AG04449 (cell line): ENCODE data around the gene MARCHF6.
"Not testable (repeated sequence)": the region's sequence is repeated elsewhere in the genome, so short reads cannot be mapped to it uniquely, and the experiment has no call there.

Experiments
- CTCF ChIA-PET: fragments of 350-600 bp; formaldehyde crosslinking; extraction: SDS; loops from one replicate; lab custom pipeline; 2021; ENCODE audit warnings: antibody characterized with exemption; lab: Yijun Ruan, JAX
- POLR2A ChIA-PET: fragments of 400-600, 350-600 bp; formaldehyde crosslinking; extraction: SDS; loops from one replicate; lab custom pipeline; 2020; ENCODE audit warnings: antibody characterized with exemption, inconsistent platforms; lab: Yijun Ruan, JAX
- DNase-seq: peaks from one replicate; pipeline ENCODE4 v3.0.0-alpha.2; 2010; ENCODE audit warnings: low read depth, low spot score
- H3K4me3 ChIP-seq: 2 replicates; pipeline ENCODE4 v1.5.1; 2011; ENCODE audit warnings: low read depth, mild to moderate bottlenecking, control low read depth, low read length
- CTCF ChIP-seq: IDR thresholded peaks from one replicate; pipeline ENCODE4 v1.5.1; 2011; ENCODE audit warnings: mild to moderate bottlenecking, moderate library complexity, low read length, control low read depth, inconsistent platforms; ENCODE audit not compliant: insufficient read depth; ENCODE audit errors: missing control alignments

Gene MARCHF6

GRCh38 chr5:10377081-10377480, 23.6 kb downstream of the MARCHF6 start:
- no peak overlapping the region for H3K4me3 ChIP-seq
- no peak for DNase-seq
- no peak for TF ChIP-seq CTCF
- CTCF ChIA-PET: interaction anchor here (0.8 to 1.7 kb wide), 2 partner anchors 8 to 11 kb away, joined by 4 to 5 read pairs; no protein-coding TSS in a partner anchor
- POLR2A ChIA-PET: no interaction called here

- no peak overlapping the region for H3K4me3 ChIP-seq
- ChIA-PET POLR2A (no interaction called here), CTCF (interaction anchor here (1.9 kb wide), 1 partner anchor 15 kb away, joined by 4 read pairs; no protein-coding TSS in a partner anchor)
- TF ChIP-seq CTCF: no peak
- DNase-seq: no peak
Measured at GRCh38 chr5:10381803-10382202, 28.3 kb downstream of the MARCHF6 start.

- no peak for TF ChIP-seq CTCF
- CTCF ChIA-PET: interaction anchor here (0.7 to 4.1 kb wide), 3 partner anchors 16 to 256 kb away, joined by 3 to 17 read pairs (median 3); no protein-coding TSS in a partner anchor
- DNase-seq: no peak
- no peak overlapping the region for H3K4me3 ChIP-seq
- POLR2A ChIA-PET: no interaction called here
Measured at GRCh38 chr5:10384483-10384882, 31.0 kb downstream of the MARCHF6 start.

- POLR2A ChIA-PET: no interaction called here
- no peak for TF ChIP-seq CTCF
- H3K4me3 ChIP-seq: no peak overlapping the region
- no peak for DNase-seq
- CTCF ChIA-PET: interaction anchor here (0.9 to 4.1 kb wide), 3 partner anchors 23 to 104 kb away, joined by 3 to 17 read pairs (median 5); no protein-coding TSS in a partner anchor
Measured at GRCh38 chr5:10387690-10388089, 34.2 kb downstream of the MARCHF6 start.

- POLR2A ChIA-PET: no interaction called here
Measured at GRCh38 chr5:10391130-10391529, 37.6 kb downstream of the MARCHF6 start.

GRCh38 chr5:10392567-10393328, 39.3 kb downstream of the MARCHF6 start:
- not testable (repeated sequence) for H3K4me3 ChIP-seq, DNase-seq
- POLR2A ChIA-PET: interaction anchor here (0.8 to 1.2 kb wide), 3 partner anchors 39 to 41 kb away, joined by 3 read pairs; partner anchors contain the start of gene MARCHF6
- CTCF ChIA-PET: interaction anchor here (1.0 to 1.6 kb wide), 4 partner anchors 29 to 109 kb away, joined by 3 to 12 read pairs (median 5); no protein-coding TSS in a partner anchor

More at GRCh38 chr5:10391130-10391529, 37.6 kb downstream of the MARCHF6 start:
- DNase-seq: no peak
- CTCF ChIA-PET: interaction anchor here (1.1 kb wide), 1 partner anchor 98 kb away, joined by 3 read pairs; no protein-coding TSS in a partner anchor
- no peak overlapping the region for H3K4me3 ChIP-seq
- no peak for TF ChIP-seq CTCF
